Keratinocyte (primary cell): ENCODE data around the gene PLAAT5. TPM values are rescaled to one million over a fixed set of nuclear protein-coding genes. Genes with fewer than 3 reads are reported as not detected.

Experiments
- DNase-seq: peaks from one replicate; pipeline ENCODE4 v3.0.0-alpha.2; 2011; ENCODE audit warnings: low read depth, missing footprints, low spot score
- FAIRE-seq: peaks from 2 replicates; lab custom pipeline; 2011; peaks lifted over from hg19 to GRCh38; lab: Jason Lieb, UNC
- H2AFZ ChIP-seq: 2 replicates; pipeline ENCODE4 v1.6.0; 2012; ENCODE audit warnings: low read length, control low read depth, inconsistent platforms; ENCODE audit not compliant: control insufficient read depth
- H3K27ac ChIP-seq: 2 replicates; pipeline ENCODE4 v1.5.1; 2011; ENCODE audit warnings: low read length; ENCODE audit not compliant: control insufficient read depth, insufficient read depth
- H3K27me3 ChIP-seq: 3 replicates; pipeline ENCODE4 v1.6.0; 2011; ENCODE audit warnings: low read length; ENCODE audit not compliant: control insufficient read depth, insufficient read depth; ENCODE audit errors: extremely low read depth
- H3K36me3 ChIP-seq, 2 experiments: 2 replicates in 1 of 2; 3 replicates in 1 of 2; pipeline ENCODE4 v1.5.1; 2011; ENCODE audit warnings: low read length in 2 of 2, mild to moderate bottlenecking in 1 of 2; ENCODE audit not compliant: control insufficient read depth in 2 of 2, insufficient read depth in 2 of 2; ENCODE audit errors: extremely low read depth in 1 of 2
- H3K4me1 ChIP-seq: 3 replicates; pipeline ENCODE4 v1.5.1; 2011; ENCODE audit warnings: low read length; ENCODE audit not compliant: control insufficient read depth, insufficient read depth; ENCODE audit errors: extremely low read depth
- H3K4me2 ChIP-seq: 3 replicates; pipeline ENCODE4 v1.6.0; 2011; ENCODE audit warnings: low read depth, low read length; ENCODE audit not compliant: control insufficient read depth, insufficient read depth; ENCODE audit errors: extremely low read depth
- H3K4me3 ChIP-seq, 3 experiments: fragments of 200-600 bp in 1 of 3; sonication (generic) in 1 of 3; 2 replicates in 2 of 3; 3 replicates in 1 of 3; pipeline ENCODE4 v1.5.1; 2011 to 2016; ENCODE audit warnings: low read length in 3 of 3, mild to moderate bottlenecking in 3 of 3, control low read depth in 2 of 3, inconsistent platforms in 1 of 3, low read depth in 1 of 3, mixed read lengths in 1 of 3, mixed run types in 1 of 3, moderate library complexity in 1 of 3; ENCODE audit not compliant: control insufficient read depth in 2 of 3, insufficient read depth in 2 of 3; ENCODE audit errors: extremely low read depth in 1 of 3
- H3K79me2 ChIP-seq: 2 replicates; pipeline ENCODE4 v1.6.0; 2012; ENCODE audit warnings: low read length; ENCODE audit not compliant: control insufficient read depth, insufficient read depth
- H3K9ac ChIP-seq: 3 replicates; pipeline ENCODE4 v1.6.0; 2011; ENCODE audit warnings: low read length; ENCODE audit not compliant: control insufficient read depth, insufficient read depth; ENCODE audit errors: extremely low read depth
- H3K9me1 ChIP-seq: 3 replicates; pipeline ENCODE4 v1.6.0; 2011; ENCODE audit warnings: low read length; ENCODE audit not compliant: control insufficient read depth, insufficient read depth; ENCODE audit errors: extremely low read depth
- H3K9me3 ChIP-seq: 2 replicates; pipeline ENCODE4 v1.5.1; 2012; ENCODE audit warnings: low read depth, low read length; ENCODE audit not compliant: control insufficient read depth
- H4K20me1 ChIP-seq: 3 replicates; pipeline ENCODE4 v1.6.0; 2011; ENCODE audit warnings: low read length; ENCODE audit not compliant: control insufficient read depth, insufficient read depth; ENCODE audit errors: extremely low read depth
- EZH2 ChIP-seq: IDR thresholded peaks from one replicate; pipeline ENCODE4 v1.6.1; 2012; ENCODE audit warnings: inconsistent platforms, mild to moderate bottlenecking, low read length, moderate library complexity
- dilution Hi-C: fragments of 300-500 bp; cut with MboI; formaldehyde crosslinking; loops from one replicate; pipeline ENCODE4 v1.7.0; 2020; ENCODE audit warnings: low sequenced_read_pairs; ENCODE audit not compliant: extremely low pct_ligation_motif_present
- polyA plus RNA-seq, 5 experiments: library from polyadenylated mRNA; depleted of rRNA in 3 of 5; stranded (reverse) in 3 of 5; stranded (forward) in 1 of 5; unstranded in 1 of 5; fragments of >200 nt; gene quantifications; 1 replicate in 1 of 5; 2 replicates in 3 of 5; 3 replicates in 1 of 5; pipeline versions ENCODE4 v1.2.1 to v1.2.3, GENCODE V29; 2011 to 2012; ENCODE audit warnings: missing spikeins in 2 of 5, low read depth in 1 of 5, low replicate concordance in 1 of 5
- TF ChIP-seq, protein P1 (sequence below), 3 experiments: IDR thresholded peaks in 1 of 3; conservative IDR thresholded peaks in 1 of 3; optimal IDR thresholded peaks in 1 of 3; 2 replicates in 2 of 3; 3 replicates in 1 of 3; pipeline versions ENCODE3 to v1.5.1; 2011; ENCODE audit warnings: low read length in 3 of 3, mild to moderate bottlenecking in 3 of 3, moderate library complexity in 2 of 3, control low read depth in 1 of 3, inconsistent platforms in 1 of 3; ENCODE audit not compliant: insufficient read depth in 2 of 3; ENCODE audit errors: extremely low read depth in 1 of 3

PLAAT5 gene
- polyA plus RNA-seq, 1 donor (not counting 4 experiments of a cell fraction or from before 2014, with no cell fraction given), result not detected

DNA sequence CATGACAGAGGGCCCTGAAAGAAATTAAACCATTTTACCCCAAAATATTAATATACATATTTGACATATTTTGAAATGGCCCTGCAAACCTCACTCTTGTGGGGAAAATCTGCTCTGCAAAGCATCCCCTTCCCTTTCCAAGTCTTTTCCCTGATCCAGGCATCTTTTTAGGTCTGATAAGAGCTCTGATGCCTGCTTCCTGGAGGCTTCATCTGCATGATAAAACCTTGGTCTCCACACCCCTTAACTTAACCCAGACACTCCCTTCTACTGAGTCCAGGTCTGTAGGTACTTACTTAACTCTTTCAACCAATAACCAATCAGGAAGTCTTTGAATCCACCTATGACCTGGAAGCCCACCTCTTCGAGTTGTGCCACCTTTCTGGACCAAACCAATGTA is 13.1 kb upstream of the PLAAT5 start:
- H3K9me3 ChIP-seq, result peaks cover 4% of the 10 kb centered on the region
- TF ChIP-seq, protein P1, sequence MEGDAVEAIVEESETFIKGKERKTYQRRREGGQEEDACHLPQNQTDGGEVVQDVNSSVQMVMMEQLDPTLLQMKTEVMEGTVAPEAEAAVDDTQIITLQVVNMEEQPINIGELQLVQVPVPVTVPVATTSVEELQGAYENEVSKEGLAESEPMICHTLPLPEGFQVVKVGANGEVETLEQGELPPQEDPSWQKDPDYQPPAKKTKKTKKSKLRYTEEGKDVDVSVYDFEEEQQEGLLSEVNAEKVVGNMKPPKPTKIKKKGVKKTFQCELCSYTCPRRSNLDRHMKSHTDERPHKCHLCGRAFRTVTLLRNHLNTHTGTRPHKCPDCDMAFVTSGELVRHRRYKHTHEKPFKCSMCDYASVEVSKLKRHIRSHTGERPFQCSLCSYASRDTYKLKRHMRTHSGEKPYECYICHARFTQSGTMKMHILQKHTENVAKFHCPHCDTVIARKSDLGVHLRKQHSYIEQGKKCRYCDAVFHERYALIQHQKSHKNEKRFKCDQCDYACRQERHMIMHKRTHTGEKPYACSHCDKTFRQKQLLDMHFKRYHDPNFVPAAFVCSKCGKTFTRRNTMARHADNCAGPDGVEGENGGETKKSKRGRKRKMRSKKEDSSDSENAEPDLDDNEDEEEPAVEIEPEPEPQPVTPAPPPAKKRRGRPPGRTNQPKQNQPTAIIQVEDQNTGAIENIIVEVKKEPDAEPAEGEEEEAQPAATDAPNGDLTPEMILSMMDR (optimal IDR thresholded peaks at IDR 0.05 in 1 of 3, IDR thresholded peaks at IDR 0.05 in 1 of 3, conservative IDR thresholded peaks at IDR 0.05 in 1 of 3; ENCODE audit: extremely low read depth in 1 of 3, insufficient read depth in 2 of 3, low read length in 3 of 3), result no peak
- TF ChIP-seq EZH2, result no peak
- dilution Hi-C loops, result no loop called here
- no peaks in the 10 kb centered on the region for H4K20me1 ChIP-seq
- no peaks in the 10 kb centered on the region for H3K27me3 ChIP-seq
- no peaks in the 10 kb centered on the region for H3K9me1 ChIP-seq
- no peak overlapping the region for H3K4me2 ChIP-seq
- no peak for FAIRE-seq
- H3K79me2 ChIP-seq, result no peaks in the 10 kb centered on the region
- no peak for DNase-seq
- no peak overlapping the region for H3K4me3 ChIP-seq
- no peak overlapping the region for H3K9ac ChIP-seq
- no peak overlapping the region for H3K27ac ChIP-seq
- H2AFZ ChIP-seq, result no peak overlapping the region
- no peaks in the 10 kb centered on the region for H3K36me3 ChIP-seq
- H3K4me1 ChIP-seq, result no peaks in the 10 kb centered on the region

DNA sequence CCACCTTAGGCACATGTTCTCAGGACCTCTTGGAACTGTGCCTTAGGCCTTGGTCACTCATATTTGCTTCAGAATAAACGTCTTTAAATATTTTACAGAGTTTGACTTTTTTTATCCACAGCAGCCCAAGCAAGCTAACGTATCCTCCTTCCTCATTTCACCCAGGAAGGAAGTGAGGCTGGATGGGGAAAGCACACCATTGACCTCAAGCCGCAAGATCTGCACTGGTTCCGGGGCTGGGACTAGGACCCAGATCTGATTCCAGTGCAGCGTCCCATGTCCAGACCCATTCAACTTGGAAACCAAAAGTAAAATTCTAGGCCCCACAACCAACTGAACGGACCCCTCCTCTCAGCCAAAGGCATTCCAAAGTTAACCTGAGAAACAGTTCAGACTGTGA is 12.5 kb upstream of the PLAAT5 start:
- no peaks in the 10 kb centered on the region for H3K4me1 ChIP-seq
- no peak for TF ChIP-seq EZH2
- TF ChIP-seq, protein P1 (optimal IDR thresholded peaks at IDR 0.05 in 1 of 3, IDR thresholded peaks at IDR 0.05 in 1 of 3, conservative IDR thresholded peaks at IDR 0.05 in 1 of 3; ENCODE audit: extremely low read depth in 1 of 3, insufficient read depth in 2 of 3, low read length in 3 of 3), result no peak
- H3K9me1 ChIP-seq, result no peaks in the 10 kb centered on the region
- dilution Hi-C loops, result no loop called here
- H3K9me3 ChIP-seq, result peaks cover 4% of the 10 kb centered on the region
- no peak overlapping the region for H3K4me3 ChIP-seq
- H3K27me3 ChIP-seq, result no peaks in the 10 kb centered on the region
- no peaks in the 10 kb centered on the region for H3K36me3 ChIP-seq
- H3K9ac ChIP-seq, result no peak overlapping the region
- DNase-seq (no peak), FAIRE-seq (no peak)
- no peak overlapping the region for H2AFZ ChIP-seq
- no peak overlapping the region for H3K4me2 ChIP-seq
- no peaks in the 10 kb centered on the region for H3K79me2 ChIP-seq
- H3K27ac ChIP-seq, result no peak overlapping the region
- no peaks in the 10 kb centered on the region for H4K20me1 ChIP-seq
